PC-3 (cell line): ENCODE data around the gene GDF2. TPM values are rescaled to one million over a fixed set of nuclear protein-coding genes. Genes with fewer than 3 reads are reported as not detected.

Experiments
- ATAC-seq: fragments of 200-7000 bp; cut with Tn5 transposase; 2 replicates; pipeline ENCODE4 v1.9.1; 2020; ENCODE audit warnings: mild to moderate bottlenecking, moderate library complexity
- BruUV-seq: library from RNA; stranded (reverse); fragments of 400-500 nt; replicated peaks from 2 replicates; lab custom pipeline; 2021; lab: Mats Ljungman, UMichigan
- CTCF ChIA-PET: fragments of 300-600 bp; sonication (Branson Sonifier 250); formaldehyde crosslinking; loops from one replicate; lab custom pipeline; 2022; ENCODE audit warnings: antibody characterized with exemption; lab: Charles Lee
- POLR2A ChIA-PET: fragments of 300-600 bp; sonication (Branson Sonifier 250); formaldehyde crosslinking; loops from one replicate; lab custom pipeline; 2022; ENCODE audit warnings: antibody characterized with exemption; ENCODE audit not compliant: unreplicated experiment; lab: Charles Lee
- DNase-seq: peaks from one replicate; pipeline ENCODE4 v3.0.0-alpha.2; 2015
- H2AFZ ChIP-seq: fragments of 300-600 bp; sonication (generic); 2 replicates; pipeline ENCODE4 v1.6.0; 2016; ENCODE audit warnings: antibody characterized with exemption, low read length
- H3F3A ChIP-seq: fragments of 300-600 bp; sonication (generic); one replicate; pipeline ENCODE4 v1.6.0; 2017; ENCODE audit warnings: antibody characterized with exemption, low read length, control low read depth, mild to moderate bottlenecking; ENCODE audit not compliant: unreplicated experiment
- H3K27ac ChIP-seq: fragments of 300-600 bp; sonication (generic); 2 replicates; pipeline ENCODE4 v1.5.1; 2016; ENCODE audit warnings: mild to moderate bottlenecking, low read length
- H3K27me3 ChIP-seq: fragments of 300-600 bp; sonication (generic); 2 replicates; pipeline ENCODE4 v1.6.1; 2016; ENCODE audit warnings: low read length, mixed read lengths
- H3K36me3 ChIP-seq: fragments of 300-600 bp; sonication (generic); 2 replicates; pipeline ENCODE4 v1.6.1; 2016; ENCODE audit warnings: low read depth, mixed run types, low read length, mixed read lengths
- H3K4me1 ChIP-seq: fragments of 300-600 bp; sonication (generic); 2 replicates; pipeline ENCODE4 v1.5.1; 2016; ENCODE audit warnings: low read length; ENCODE audit not compliant: insufficient read depth
- H3K4me2 ChIP-seq: fragments of 300-600 bp; sonication (generic); 2 replicates; pipeline ENCODE4 v1.6.0; 2016; ENCODE audit warnings: low read length
- H3K4me3 ChIP-seq: fragments of 300-600 bp; sonication (generic); 2 replicates; pipeline ENCODE4 v1.5.1; 2016; ENCODE audit warnings: mild to moderate bottlenecking, low read length, mixed read lengths
- H3K79me2 ChIP-seq: fragments of 300-600 bp; sonication (generic); 2 replicates; pipeline ENCODE4 v1.6.1; 2017; ENCODE audit warnings: low read length, mixed read lengths
- H3K9ac ChIP-seq: fragments of 300-600 bp; sonication (generic); 2 replicates; pipeline ENCODE4 v1.6.0; 2016; ENCODE audit warnings: mild to moderate bottlenecking, low read length
- H3K9me2 ChIP-seq: fragments of 300-600 bp; sonication (generic); replicated peaks from 2 replicates; pipeline ENCODE4 v1.6.1; 2016; ENCODE audit warnings: mixed run types, low read length, mixed read lengths
- H3K9me3 ChIP-seq: fragments of 300-600 bp; sonication (generic); 2 replicates; pipeline ENCODE4 v1.6.1; 2016; ENCODE audit warnings: low read length, mixed read lengths
- H4K20me1 ChIP-seq: fragments of 300-600 bp; sonication (generic); 2 replicates; pipeline ENCODE4 v1.6.1; 2016; ENCODE audit warnings: low read length, mixed read lengths
- CTCF ChIP-seq: fragments of 300-600 bp; sonication (generic); conservative IDR thresholded peaks from 2 replicates; pipeline ENCODE4 v1.5.1; 2017; ENCODE audit warnings: antibody characterized with exemption, low read depth, mild to moderate bottlenecking, low read length
- EZH2 ChIP-seq: fragments of 300-600 bp; sonication (generic); IDR thresholded peaks from one replicate; pipeline ENCODE4 v1.6.1; 2017; ENCODE audit warnings: antibody characterized with exemption, mild to moderate bottlenecking, low read length; ENCODE audit not compliant: unreplicated experiment
- EZH2phosphoT487 ChIP-seq: fragments of 300-600 bp; sonication (generic); IDR thresholded peaks from 2 replicates; pipeline ENCODE4 v1.6.1; 2018; ENCODE audit warnings: mild to moderate bottlenecking, antibody characterized with exemption, low read length, borderline replicate concordance
- intact Hi-C: fragments of 100-400 bp; cut with micrococcal nuclease; formaldehyde crosslinking; loops from 2 replicates; pipeline ENCODE4 v1.9.0; 2023
- total RNA-seq: library from RNA; depleted of rRNA; stranded (reverse); fragments of >200 nt; gene quantifications from 2 replicates; pipeline ENCODE4 v1.2.3, GENCODE V29; 2014

GDF2 gene
- total RNA-seq, 1 experiment from 2014 or later = not detected

- Histone ChIP-seq H3K36me3 (no peaks in the 10 kb centered on the region), H3K79me2 (no peaks in the 10 kb centered on the region), H3K27ac (no peak overlapping the region), H3K9ac (no peak overlapping the region), H3K27me3 (peaks cover 60% of the 10 kb centered on the region), H3K9me3 (no peaks in the 10 kb centered on the region), H4K20me1 (no peaks in the 10 kb centered on the region), H3K9me2 (no peaks in the 10 kb centered on the region), H3F3A (no peaks in the 10 kb centered on the region), H3K4me2 (no peak overlapping the region), H3K4me3 (no peak overlapping the region), H2AFZ (no peak overlapping the region), H3K4me1 (no peaks in the 10 kb centered on the region)
- no peak for DNase-seq
- BruUV-seq = no TSS peak
- intact Hi-C loops = no loop called here
- ChIA-PET CTCF (no interaction called here), POLR2A (no interaction called here)
- ATAC-seq = no peak
- no peak for TF ChIP-seq CTCF
- TF ChIP-seq EZH2phosphoT487 = no peak
- no peak for TF ChIP-seq EZH2
Observed at GRCh38 chr10:47296941-47297340, 25.3 kb upstream of the GDF2 start.

GRCh38 chr10:47297866-47298540 lies 24.3 kb upstream of the GDF2 start:
- H2AFZ ChIP-seq = no peak overlapping the region
- DNase-seq (no peak), ATAC-seq (no peak)
- no peak overlapping the region for H3K4me3 ChIP-seq
- no peaks in the 10 kb centered on the region for H3K36me3 ChIP-seq
- no peaks in the 10 kb centered on the region for H3K79me2 ChIP-seq
- no peaks in the 10 kb centered on the region for H3F3A ChIP-seq
- no peaks in the 10 kb centered on the region for H3K9me2 ChIP-seq
- no peaks in the 10 kb centered on the region for H4K20me1 ChIP-seq
- no TSS peak for BruUV-seq
- H3K27ac ChIP-seq = no peak overlapping the region
- H3K4me2 ChIP-seq = no peak overlapping the region
- POLR2A ChIA-PET = no interaction called here
- peaks cover 60% of the 10 kb centered on the region for H3K27me3 ChIP-seq
- CTCF ChIA-PET = no interaction called here
- H3K9ac ChIP-seq = no peak overlapping the region
- H3K9me3 ChIP-seq = no peaks in the 10 kb centered on the region
- no peak for TF ChIP-seq CTCF
- TF ChIP-seq EZH2phosphoT487 = no peak
- no peak for TF ChIP-seq EZH2
- intact Hi-C loops = no loop called here
- no peaks in the 10 kb centered on the region for H3K4me1 ChIP-seq

- ChIA-PET CTCF (no interaction called here), POLR2A (no interaction called here)
- Histone ChIP-seq H3K9me2 (no peaks in the 10 kb centered on the region), H3K27me3 (peaks cover 55% of the 10 kb centered on the region), H3K4me3 (no peak overlapping the region), H3K36me3 (no peaks in the 10 kb centered on the region), H3F3A (no peaks in the 10 kb centered on the region), H3K4me2 (no peak overlapping the region), H2AFZ (no peak overlapping the region), H4K20me1 (no peaks in the 10 kb centered on the region), H3K9me3 (no peaks in the 10 kb centered on the region), H3K9ac (no peak overlapping the region), H3K79me2 (no peaks in the 10 kb centered on the region), H3K4me1 (no peaks in the 10 kb centered on the region), H3K27ac (no peak overlapping the region)
- intact Hi-C loops = no loop called here
- ATAC-seq (no peak), DNase-seq (no peak)
- BruUV-seq = no TSS peak
- no peak for TF ChIP-seq EZH2
- TF ChIP-seq CTCF = no peak
- no peak for TF ChIP-seq EZH2phosphoT487
Observed at GRCh38 chr10:47298715-47299114, 23.5 kb upstream of the GDF2 start.
